K562 (cell line): ENCODE results near the gene ACSL6. TPM values are rescaled to one million over a fixed set of nuclear protein-coding genes. Genes with fewer than 3 reads are reported as not detected.

Experiments
- REST ChIP-seq, 2 experiments: fragments of 450-650 bp; formaldehyde crosslinking in 1 of 2; IDR thresholded peaks; 2 replicates each; pipeline versions ENCODE4 v1.4.0 to v1.6.1; 2014 to 2020; ENCODE audit warnings: mild to moderate bottlenecking in 2 of 2, borderline replicate concordance in 1 of 2, low read depth in 1 of 2
- polyA plus RNA-seq, 8 experiments: library from polyadenylated mRNA; depleted of rRNA in 4 of 8; stranded (reverse) in 5 of 8; unstranded in 3 of 8; fragments of >200 nt; fragmentation: Nextera tagmentation in 2 of 8; fragmentation: Illumina TruSeq in 1 of 8; extraction: Ambion mirVana in 2 of 8; extraction: Trizol in 1 of 8; gene quantifications; 2 replicates each; pipeline versions ENCODE4 v1.2.1 to v1.2.3, GENCODE V29; 2011 to 2014; ENCODE audit warnings: inconsistent platforms in 1 of 8, missing spikeins in 1 of 8
- total RNA-seq, 7 experiments: library from RNA; depleted of rRNA in 6 of 7; stranded (reverse); fragments of >200 nt in 6 of 7; fragmentation: Illumina TruSeq in 2 of 7; extraction: Trizol in 2 of 7; gene quantifications; 2 replicates each; pipeline versions ENCODE4 v1.2.1 to v1.2.3, GENCODE V29; 2011 to 2021; ENCODE audit warnings: low replicate concordance in 1 of 7

The ACSL6 gene
- total and polyA plus RNA-seq, 9 of the 15 experiments (the other 6 are each of a cell fraction or from before 2014, with no cell fraction given): 0.50 to 1.5 (median 0.69) TPM

GRCh38 chr5:131968396-131968954, 43.0 kb downstream of the ACSL6 start (continued):
- peak; percentile 97 for TF ChIP-seq REST (IDR thresholded peaks at IDR 0.05; ENCODE audit: borderline replicate concordance)
- TF ChIP-seq REST (CRISPR knock-in tag; IDR thresholded peaks at IDR 0.05; ENCODE audit: low read depth): peak; percentile 78; the same call in 1 of the 2 replicates
- TF ChIP-seq, all 486 proteins: peak for 4
